Common myeloid progenitor, CD34-positive (primary cell): ENCODE measurements around the gene CDKN2A.

Source experiments
- CTCF ChIA-PET: fragments of 350-600 bp; sonication (Branson Sonifier 250); formaldehyde crosslinking; loops from one replicate; lab custom pipeline; 2021; ENCODE audit warnings: antibody characterized with exemption; lab: Charles Lee
- POLR2A ChIA-PET: fragments of 350-600 bp; sonication (Branson Sonifier 250); formaldehyde crosslinking; loops from one replicate; lab custom pipeline; 2021; ENCODE audit warnings: antibody characterized with exemption; lab: Charles Lee
- DNase-seq, 3 donors: peaks; one replicate each; pipeline versions ENCODE4 v3.0.0 to v3.0.0-alpha.2; 2013
- H3K27ac ChIP-seq, 2 experiments: 1 replicate in 1 of 2; 2 replicates in 1 of 2; pipeline ENCODE4 v1.7.0; 2013; ENCODE audit warnings: inconsistent platforms in 2 of 2, low read length in 2 of 2, mild to moderate bottlenecking in 2 of 2, low read depth in 1 of 2, moderate library complexity in 1 of 2; ENCODE audit not compliant: severe bottlenecking in 2 of 2, insufficient read depth in 1 of 2, poor library complexity in 1 of 2
- H3K27me3 ChIP-seq, 5 experiments: replicated peaks in 2 of 5; 1 replicate in 3 of 5; 2 replicates in 2 of 5; pipeline versions ENCODE4 v1.6.1 to v1.7.0; 2013; ENCODE audit warnings: low read length in 4 of 5, mild to moderate bottlenecking in 2 of 5, moderate library complexity in 2 of 5, inconsistent platforms in 1 of 5; ENCODE audit not compliant: insufficient read depth in 5 of 5, control insufficient read depth in 4 of 5
- H3K36me3 ChIP-seq, 4 experiments: 1 replicate in 2 of 4; 2 replicates in 2 of 4; pipeline versions ENCODE4 v1.6.1 to v1.7.0; 2013; ENCODE audit warnings: low read length in 3 of 4, control low read depth in 1 of 4, mild to moderate bottlenecking in 1 of 4; ENCODE audit not compliant: control insufficient read depth in 4 of 4, insufficient read depth in 4 of 4
- H3K4me1 ChIP-seq, 4 experiments: 1 replicate in 3 of 4; 2 replicates in 1 of 4; pipeline versions ENCODE4 v1.6.1 to v1.7.1; 2013; ENCODE audit warnings: low read length in 3 of 4, mild to moderate bottlenecking in 3 of 4, control low read depth in 1 of 4, inconsistent platforms in 1 of 4, moderate library complexity in 1 of 4; ENCODE audit not compliant: control insufficient read depth in 4 of 4, insufficient read depth in 4 of 4; ENCODE audit errors: control extremely low read depth in 1 of 4
- H3K4me3 ChIP-seq, 7 experiments: 1 replicate in 4 of 7; 2 replicates in 3 of 7; pipeline versions ENCODE4 v1.5.1 to v1.7.0; 2013; ENCODE audit warnings: mild to moderate bottlenecking in 7 of 7, low read length in 6 of 7, moderate library complexity in 6 of 7, inconsistent platforms in 2 of 7, low read depth in 2 of 7, control low read depth in 1 of 7; ENCODE audit not compliant: insufficient read depth in 4 of 7, control insufficient read depth in 1 of 7; ENCODE audit errors: extremely low read depth in 1 of 7
- H3K9me3 ChIP-seq, 5 experiments: 1 replicate in 4 of 5; 2 replicates in 1 of 5; pipeline versions ENCODE4 v1.6.1 to v1.7.1; 2013; ENCODE audit warnings: low read length in 4 of 5, mild to moderate bottlenecking in 2 of 5, inconsistent platforms in 1 of 5, low read depth in 1 of 5, moderate library complexity in 1 of 5; ENCODE audit not compliant: control insufficient read depth in 4 of 5, insufficient read depth in 2 of 5; ENCODE audit errors: control extremely low read depth in 1 of 5
- WGBS: methylation state at CpG from one replicate; pipeline ENCODE4 v1.1.5; 2013; ENCODE audit not compliant: insufficient coverage; 5-methylcytosine and 5-hydroxymethylcytosine counted together

The CDKN2A gene

DNA sequence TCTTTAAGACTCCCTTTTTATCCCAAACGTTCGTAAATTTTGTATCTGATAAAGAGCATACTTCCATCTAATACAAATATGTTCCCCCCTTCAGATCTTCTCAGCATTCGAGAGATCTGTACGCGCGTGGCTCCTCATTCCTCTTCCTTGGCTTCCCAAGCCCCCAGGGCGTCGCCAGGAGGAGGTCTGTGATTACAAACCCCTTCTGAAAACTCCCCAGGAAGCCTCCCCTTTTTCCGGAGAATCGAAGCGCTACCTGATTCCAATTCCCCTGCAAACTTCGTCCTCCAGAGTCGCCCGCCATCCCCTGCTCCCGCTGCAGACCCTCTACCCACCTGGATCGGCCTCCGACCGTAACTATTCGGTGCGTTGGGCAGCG, 19.9 kb downstream of the CDKN2A start:
- H3K27ac ChIP-seq: no peak overlapping the region
- POLR2A ChIA-PET: no interaction called here

DNA sequence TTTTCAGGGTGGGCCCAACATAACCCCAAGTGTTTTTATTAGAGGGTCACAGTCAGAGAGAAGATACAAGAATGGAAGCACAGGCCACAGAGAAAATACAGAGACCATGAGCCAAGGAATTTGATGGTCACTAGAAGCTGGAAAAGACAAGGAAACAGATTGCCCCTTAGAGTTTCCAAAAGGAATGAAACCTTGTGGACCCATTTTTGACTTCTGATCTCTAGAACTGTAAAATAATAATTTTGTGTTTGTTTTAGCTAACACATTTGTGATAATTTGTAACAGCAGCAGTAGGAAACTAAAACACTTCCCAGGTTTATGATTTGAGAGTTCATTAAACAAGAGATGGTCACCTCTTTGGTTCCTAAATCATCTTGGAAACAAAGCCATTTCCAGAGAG, 21.8 kb downstream of the CDKN2A start:
- Histone ChIP-seq H3K27me3 (peaks cover 54 to 100% (median 65%) of the 10 kb centered on the region in 5 experiments), H3K4me3 (no peak overlapping the region), H3K9me3 (peaks cover 0 to 21% (median 7%) of the 10 kb centered on the region in 5 experiments), H3K4me1 (peaks cover 0 to 20% (median 12%) of the 10 kb centered on the region in 4 experiments), H3K27ac (no peak overlapping the region), H3K36me3 (no peaks in the 10 kb centered on the region)
- no peak for DNase-seq
- ChIA-PET CTCF (interaction anchor here (0.9 to 1.8 kb wide), 3 partner anchors 14 to 57 kb away, joined by 4 read pairs; partner anchors contain the start of gene CDKN2B), POLR2A (no interaction called here)

More for the DNA sequence above, 19.9 kb downstream of the CDKN2A start:
- peak overlapping the region in 4 of 7 experiments; percentile 26 to 51 (median 40) for H3K4me3 ChIP-seq
- H3K9me3 ChIP-seq: peaks cover 0 to 14% (median under 1%) of the 10 kb centered on the region in 5 experiments
- peak in 1 of 3 donors; percentile 13 for DNase-seq
- H3K27me3 ChIP-seq: peaks cover 49 to 100% (median 61%) of the 10 kb centered on the region in 5 experiments
- WGBS: 4% methylated on average over 15 of the region's 21 CpGs
- peaks cover 0 to 13% (median 7%) of the 10 kb centered on the region in 4 experiments for H3K4me1 ChIP-seq
- no peaks in the 10 kb centered on the region for H3K36me3 ChIP-seq
- CTCF ChIA-PET: interaction anchor here (1.9 kb wide), 1 partner anchor 9 kb away, joined by 5 read pairs; no protein-coding TSS in a partner anchor

GRCh38 chr9:21970800-21971640, 23.2 kb downstream of the CDKN2A start:
- peak in 1 of 3 donors; percentile 19 for DNase-seq
- H3K36me3 ChIP-seq: no peaks in the 10 kb centered on the region
- ChIA-PET CTCF (interaction anchor here (0.7 to 3.2 kb wide), 9 partner anchors 16 to 155 kb away, joined by 3 to 10 read pairs (median 4); partner anchors contain the start of genes CDKN2A, CDKN2B and CDKN2B-AS1), POLR2A (no interaction called here)
- H3K27ac ChIP-seq: no peak overlapping the region
- peaks cover 0 to 25% (median 15%) of the 10 kb centered on the region in 4 experiments for H3K4me1 ChIP-seq
- WGBS: 6% methylated on average over 38 of the region's 45 CpGs
- H3K9me3 ChIP-seq: peaks cover 0 to 23% (median 9%) of the 10 kb centered on the region in 5 experiments
- H3K4me3 ChIP-seq: no peak overlapping the region
- H3K27me3 ChIP-seq: peaks cover 49 to 99% (median 65%) of the 10 kb centered on the region in 5 experiments

GRCh38 chr9:21969951-21970799, 24.0 kb downstream of the CDKN2A start:
- no peak for DNase-seq
- peaks cover 0 to 23% (median 9%) of the 10 kb centered on the region in 5 experiments for H3K9me3 ChIP-seq
- H3K4me1 ChIP-seq: peaks cover 0 to 31% (median 20%) of the 10 kb centered on the region in 4 experiments
- CTCF ChIA-PET: interaction anchor here (1.2 to 3.2 kb wide), 4 partner anchors 23 to 154 kb away, joined by 3 to 10 read pairs (median 4); partner anchors contain the start of genes CDKN2A, CDKN2B and CDKN2B-AS1
- POLR2A ChIA-PET: no interaction called here
- H3K4me3 ChIP-seq: no peak overlapping the region
- peaks cover 42 to 99% (median 66%) of the 10 kb centered on the region in 5 experiments for H3K27me3 ChIP-seq
- H3K36me3 ChIP-seq: no peaks in the 10 kb centered on the region
- WGBS: 15% methylated on average over 16 of the region's 24 CpGs
- H3K27ac ChIP-seq: no peak overlapping the region

GRCh38 chr9:21969011-21969940, 24.9 kb downstream of the CDKN2A start:
- H3K4me1 ChIP-seq: peaks cover 0 to 28% (median 16%) of the 10 kb centered on the region in 4 experiments
- 5% methylated on average over 16 of the region's 28 CpGs for whole genome bisulfite sequencing
- CTCF ChIA-PET: interaction anchor here (1.1 to 3.2 kb wide), 5 partner anchors 12 to 39 kb away, joined by 5 to 10 read pairs (median 6); partner anchors contain the start of genes CDKN2A, CDKN2B and CDKN2B-AS1
- peaks cover 0 to 23% (median 9%) of the 10 kb centered on the region in 5 experiments for H3K9me3 ChIP-seq
- H3K4me3 ChIP-seq: no peak overlapping the region
- H3K27me3 ChIP-seq: peaks cover 42 to 99% (median 70%) of the 10 kb centered on the region in 5 experiments
- peak in 1 of 3 donors; percentile 29 for DNase-seq
- POLR2A ChIA-PET: interaction anchor here (0.6 kb wide), 1 partner anchor 1568 kb away, joined by 3 read pairs; no protein-coding TSS in a partner anchor
- H3K36me3 ChIP-seq: no peaks in the 10 kb centered on the region
- H3K27ac ChIP-seq: no peak overlapping the region
